Spleen (tissue), 7 donors: Measurements from ENCODE around the gene STRIP2.

Source experiments
- CTCF ChIP-seq, 11 experiments: fragments of 200-600 bp in 7 of 11; fragments of 450-650 bp in 4 of 11; sonication (generic) in 4 of 11; IDR thresholded peaks in 8 of 11; conservative IDR thresholded peaks in 3 of 11; 1 replicate in 7 of 11; 2 replicates in 4 of 11; pipeline versions ENCODE4 v1.4.0 to v1.8.0; 2016 to 2021; ENCODE audit warnings: antibody characterized with exemption in 11 of 11, inconsistent platforms in 4 of 11, mild to moderate bottlenecking in 1 of 11
- POLR2AphosphoS5 ChIP-seq, 3 donors: sonication (generic); formaldehyde crosslinking; IDR thresholded peaks; one replicate each; pipeline ENCODE4 v1.5.1; 2017; ENCODE audit warnings: antibody characterized with exemption in 3 of 3
- donor health status: DM: no; HTN: no; CAD: no; lungs with moderate emphysema.
- donor health status: DM: no; HTN: no; CAD: no.
- donor health status: DM: no; HTN: no; CAD: no.

GRCh38 chr7:129468547-129468946 lies 34.3 kb downstream of the STRIP2 start:
- TF ChIP-seq CTCF (IDR thresholded peaks at IDR 0.05 in 8 of 11, conservative IDR thresholded peaks at IDR 0.05 in 3 of 11) (no peak), POLR2AphosphoS5 (IDR thresholded peaks at IDR 0.05) (no peak)
